GM23338 (cell line): ENCODE data around the gene MRPS7.
A peak's percentile ranks its signal among the peaks of the same experiment; 100 is the strongest.

Experiments
- CREB1 ChIP-seq: fragments of 250-450 bp; sonication (Bioruptor Pico); IDR thresholded peaks from 2 replicates; pipeline ENCODE4 v1.5.0; 2020; ENCODE audit warnings: low read depth, mild to moderate bottlenecking, moderate library complexity
- EZH2 ChIP-seq: fragments of 200-600 bp; sonication (generic); IDR thresholded peaks from one replicate; pipeline ENCODE4 v1.8.0; 2017; ENCODE audit warnings: antibody characterized with exemption, mild to moderate bottlenecking, low read depth; ENCODE audit not compliant: unreplicated experiment
- EZH2phosphoT487 ChIP-seq: fragments of 200-600 bp; sonication (generic); IDR thresholded peaks from one replicate; pipeline ENCODE4 v1.8.1; 2018; ENCODE audit warnings: antibody characterized with exemption; ENCODE audit not compliant: unreplicated experiment
- JUNB ChIP-seq: IDR thresholded peaks from one replicate; pipeline ENCODE4 v1.6.1; 2016; ENCODE audit warnings: antibody characterized with exemption; ENCODE audit not compliant: unreplicated experiment
- NANOG ChIP-seq: IDR thresholded peaks from 2 replicates; pipeline ENCODE4 v1.6.1; 2016; ENCODE audit warnings: antibody characterized with exemption, borderline replicate concordance
- POLR2AphosphoS5 ChIP-seq: IDR thresholded peaks from 2 replicates; pipeline ENCODE4 v1.6.1; 2016; ENCODE audit warnings: antibody characterized with exemption, low read depth
- STAT1 ChIP-seq: IDR thresholded peaks from one replicate; pipeline ENCODE4 v1.6.1; 2016; ENCODE audit warnings: antibody characterized with exemption; ENCODE audit not compliant: unreplicated experiment
- ZNF114 ChIP-seq: fragments of 250-450 bp; sonication (Bioruptor Pico); IDR thresholded peaks from 2 replicates; pipeline ENCODE4 v1.5.0; 2020; ENCODE audit warnings: mild to moderate bottlenecking, moderate library complexity
- ZNF331 ChIP-seq: fragments of 250-450 bp; sonication (Bioruptor Pico); IDR thresholded peaks from 2 replicates; pipeline ENCODE4 v1.5.0; 2020; ENCODE audit warnings: low read depth, mild to moderate bottlenecking, moderate library complexity
- TF ChIP-seq, protein P1 (sequence below), 2 experiments: fragments of 200-600 bp in 1 of 2; sonication (generic) in 1 of 2; conservative IDR thresholded peaks; 2 replicates each; pipeline versions ENCODE4 v1.5.1 to v1.6.1; 2016 to 2017; ENCODE audit warnings: antibody characterized with exemption in 2 of 2, low read depth in 2 of 2, mild to moderate bottlenecking in 2 of 2, moderate library complexity in 1 of 2
- TF ChIP-seq, protein P2 (sequence below): IDR thresholded peaks from one replicate; pipeline ENCODE4 v1.6.1; 2018; ENCODE audit warnings: antibody characterized with exemption; ENCODE audit not compliant: unreplicated experiment
- TF ChIP-seq, protein P3 (sequence below): IDR thresholded peaks from 2 replicates; pipeline ENCODE4 v1.6.1; 2016; ENCODE audit warnings: antibody characterized with exemption
- TF ChIP-seq, protein P4 (sequence below): fragments of 250-450 bp; sonication (Bioruptor Pico); IDR thresholded peaks from 2 replicates; pipeline ENCODE4 v1.5.0; 2020; ENCODE audit warnings: mild to moderate bottlenecking, moderate library complexity

DNA sequence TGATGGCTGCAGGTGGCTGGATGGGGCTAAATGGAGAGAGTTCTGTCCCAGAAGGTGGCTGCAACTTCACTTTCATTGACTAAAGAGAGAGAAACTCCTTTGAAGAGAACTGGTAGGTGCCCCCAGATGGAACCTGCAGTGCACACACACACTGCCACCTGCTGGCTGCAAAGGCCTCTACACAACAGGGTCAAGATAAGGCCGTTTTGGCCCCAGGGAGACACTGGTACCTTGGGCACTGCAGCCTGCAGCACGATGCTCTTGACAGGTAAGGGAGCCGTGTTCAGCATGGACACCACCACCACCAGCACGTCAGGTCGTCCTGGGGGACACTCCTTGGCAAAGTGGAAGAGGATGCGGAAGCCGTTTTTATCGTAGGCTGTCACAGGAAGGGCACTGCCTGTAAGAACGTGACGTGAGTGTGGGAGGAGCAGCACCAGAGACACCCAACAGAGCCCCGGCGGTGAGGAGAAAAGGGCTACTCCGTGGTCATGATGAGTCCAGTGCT is 22.9 kb upstream of the MRPS7 start:
- TF ChIP-seq, protein P1, sequence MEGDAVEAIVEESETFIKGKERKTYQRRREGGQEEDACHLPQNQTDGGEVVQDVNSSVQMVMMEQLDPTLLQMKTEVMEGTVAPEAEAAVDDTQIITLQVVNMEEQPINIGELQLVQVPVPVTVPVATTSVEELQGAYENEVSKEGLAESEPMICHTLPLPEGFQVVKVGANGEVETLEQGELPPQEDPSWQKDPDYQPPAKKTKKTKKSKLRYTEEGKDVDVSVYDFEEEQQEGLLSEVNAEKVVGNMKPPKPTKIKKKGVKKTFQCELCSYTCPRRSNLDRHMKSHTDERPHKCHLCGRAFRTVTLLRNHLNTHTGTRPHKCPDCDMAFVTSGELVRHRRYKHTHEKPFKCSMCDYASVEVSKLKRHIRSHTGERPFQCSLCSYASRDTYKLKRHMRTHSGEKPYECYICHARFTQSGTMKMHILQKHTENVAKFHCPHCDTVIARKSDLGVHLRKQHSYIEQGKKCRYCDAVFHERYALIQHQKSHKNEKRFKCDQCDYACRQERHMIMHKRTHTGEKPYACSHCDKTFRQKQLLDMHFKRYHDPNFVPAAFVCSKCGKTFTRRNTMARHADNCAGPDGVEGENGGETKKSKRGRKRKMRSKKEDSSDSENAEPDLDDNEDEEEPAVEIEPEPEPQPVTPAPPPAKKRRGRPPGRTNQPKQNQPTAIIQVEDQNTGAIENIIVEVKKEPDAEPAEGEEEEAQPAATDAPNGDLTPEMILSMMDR (conservative IDR thresholded peaks at IDR 0.05; ENCODE audit: low read depth in 2 of 2), result peak; percentile 81 to 94
- no peak for TF ChIP-seq EZH2
- TF ChIP-seq POLR2AphosphoS5, result peak; percentile 35; the same call in 1 of the 2 replicates
- TF ChIP-seq, protein P2, sequence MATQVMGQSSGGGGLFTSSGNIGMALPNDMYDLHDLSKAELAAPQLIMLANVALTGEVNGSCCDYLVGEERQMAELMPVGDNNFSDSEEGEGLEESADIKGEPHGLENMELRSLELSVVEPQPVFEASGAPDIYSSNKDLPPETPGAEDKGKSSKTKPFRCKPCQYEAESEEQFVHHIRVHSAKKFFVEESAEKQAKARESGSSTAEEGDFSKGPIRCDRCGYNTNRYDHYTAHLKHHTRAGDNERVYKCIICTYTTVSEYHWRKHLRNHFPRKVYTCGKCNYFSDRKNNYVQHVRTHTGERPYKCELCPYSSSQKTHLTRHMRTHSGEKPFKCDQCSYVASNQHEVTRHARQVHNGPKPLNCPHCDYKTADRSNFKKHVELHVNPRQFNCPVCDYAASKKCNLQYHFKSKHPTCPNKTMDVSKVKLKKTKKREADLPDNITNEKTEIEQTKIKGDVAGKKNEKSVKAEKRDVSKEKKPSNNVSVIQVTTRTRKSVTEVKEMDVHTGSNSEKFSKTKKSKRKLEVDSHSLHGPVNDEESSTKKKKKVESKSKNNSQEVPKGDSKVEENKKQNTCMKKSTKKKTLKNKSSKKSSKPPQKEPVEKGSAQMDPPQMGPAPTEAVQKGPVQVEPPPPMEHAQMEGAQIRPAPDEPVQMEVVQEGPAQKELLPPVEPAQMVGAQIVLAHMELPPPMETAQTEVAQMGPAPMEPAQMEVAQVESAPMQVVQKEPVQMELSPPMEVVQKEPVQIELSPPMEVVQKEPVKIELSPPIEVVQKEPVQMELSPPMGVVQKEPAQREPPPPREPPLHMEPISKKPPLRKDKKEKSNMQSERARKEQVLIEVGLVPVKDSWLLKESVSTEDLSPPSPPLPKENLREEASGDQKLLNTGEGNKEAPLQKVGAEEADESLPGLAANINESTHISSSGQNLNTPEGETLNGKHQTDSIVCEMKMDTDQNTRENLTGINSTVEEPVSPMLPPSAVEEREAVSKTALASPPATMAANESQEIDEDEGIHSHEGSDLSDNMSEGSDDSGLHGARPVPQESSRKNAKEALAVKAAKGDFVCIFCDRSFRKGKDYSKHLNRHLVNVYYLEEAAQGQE, result no peak
- TF ChIP-seq CREB1 (CRISPR knock-in tag), result no peak
- TF ChIP-seq, protein P3, sequence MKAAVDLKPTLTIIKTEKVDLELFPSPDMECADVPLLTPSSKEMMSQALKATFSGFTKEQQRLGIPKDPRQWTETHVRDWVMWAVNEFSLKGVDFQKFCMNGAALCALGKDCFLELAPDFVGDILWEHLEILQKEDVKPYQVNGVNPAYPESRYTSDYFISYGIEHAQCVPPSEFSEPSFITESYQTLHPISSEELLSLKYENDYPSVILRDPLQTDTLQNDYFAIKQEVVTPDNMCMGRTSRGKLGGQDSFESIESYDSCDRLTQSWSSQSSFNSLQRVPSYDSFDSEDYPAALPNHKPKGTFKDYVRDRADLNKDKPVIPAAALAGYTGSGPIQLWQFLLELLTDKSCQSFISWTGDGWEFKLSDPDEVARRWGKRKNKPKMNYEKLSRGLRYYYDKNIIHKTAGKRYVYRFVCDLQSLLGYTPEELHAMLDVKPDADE, result no peak
- no peak for TF ChIP-seq ZNF114 (CRISPR knock-in tag)
- no peak for TF ChIP-seq EZH2phosphoT487
- no peak for TF ChIP-seq JUNB
- TF ChIP-seq STAT1, result no peak
- TF ChIP-seq ZNF331, result no peak
- no peak for TF ChIP-seq NANOG
- TF ChIP-seq, protein P4, sequence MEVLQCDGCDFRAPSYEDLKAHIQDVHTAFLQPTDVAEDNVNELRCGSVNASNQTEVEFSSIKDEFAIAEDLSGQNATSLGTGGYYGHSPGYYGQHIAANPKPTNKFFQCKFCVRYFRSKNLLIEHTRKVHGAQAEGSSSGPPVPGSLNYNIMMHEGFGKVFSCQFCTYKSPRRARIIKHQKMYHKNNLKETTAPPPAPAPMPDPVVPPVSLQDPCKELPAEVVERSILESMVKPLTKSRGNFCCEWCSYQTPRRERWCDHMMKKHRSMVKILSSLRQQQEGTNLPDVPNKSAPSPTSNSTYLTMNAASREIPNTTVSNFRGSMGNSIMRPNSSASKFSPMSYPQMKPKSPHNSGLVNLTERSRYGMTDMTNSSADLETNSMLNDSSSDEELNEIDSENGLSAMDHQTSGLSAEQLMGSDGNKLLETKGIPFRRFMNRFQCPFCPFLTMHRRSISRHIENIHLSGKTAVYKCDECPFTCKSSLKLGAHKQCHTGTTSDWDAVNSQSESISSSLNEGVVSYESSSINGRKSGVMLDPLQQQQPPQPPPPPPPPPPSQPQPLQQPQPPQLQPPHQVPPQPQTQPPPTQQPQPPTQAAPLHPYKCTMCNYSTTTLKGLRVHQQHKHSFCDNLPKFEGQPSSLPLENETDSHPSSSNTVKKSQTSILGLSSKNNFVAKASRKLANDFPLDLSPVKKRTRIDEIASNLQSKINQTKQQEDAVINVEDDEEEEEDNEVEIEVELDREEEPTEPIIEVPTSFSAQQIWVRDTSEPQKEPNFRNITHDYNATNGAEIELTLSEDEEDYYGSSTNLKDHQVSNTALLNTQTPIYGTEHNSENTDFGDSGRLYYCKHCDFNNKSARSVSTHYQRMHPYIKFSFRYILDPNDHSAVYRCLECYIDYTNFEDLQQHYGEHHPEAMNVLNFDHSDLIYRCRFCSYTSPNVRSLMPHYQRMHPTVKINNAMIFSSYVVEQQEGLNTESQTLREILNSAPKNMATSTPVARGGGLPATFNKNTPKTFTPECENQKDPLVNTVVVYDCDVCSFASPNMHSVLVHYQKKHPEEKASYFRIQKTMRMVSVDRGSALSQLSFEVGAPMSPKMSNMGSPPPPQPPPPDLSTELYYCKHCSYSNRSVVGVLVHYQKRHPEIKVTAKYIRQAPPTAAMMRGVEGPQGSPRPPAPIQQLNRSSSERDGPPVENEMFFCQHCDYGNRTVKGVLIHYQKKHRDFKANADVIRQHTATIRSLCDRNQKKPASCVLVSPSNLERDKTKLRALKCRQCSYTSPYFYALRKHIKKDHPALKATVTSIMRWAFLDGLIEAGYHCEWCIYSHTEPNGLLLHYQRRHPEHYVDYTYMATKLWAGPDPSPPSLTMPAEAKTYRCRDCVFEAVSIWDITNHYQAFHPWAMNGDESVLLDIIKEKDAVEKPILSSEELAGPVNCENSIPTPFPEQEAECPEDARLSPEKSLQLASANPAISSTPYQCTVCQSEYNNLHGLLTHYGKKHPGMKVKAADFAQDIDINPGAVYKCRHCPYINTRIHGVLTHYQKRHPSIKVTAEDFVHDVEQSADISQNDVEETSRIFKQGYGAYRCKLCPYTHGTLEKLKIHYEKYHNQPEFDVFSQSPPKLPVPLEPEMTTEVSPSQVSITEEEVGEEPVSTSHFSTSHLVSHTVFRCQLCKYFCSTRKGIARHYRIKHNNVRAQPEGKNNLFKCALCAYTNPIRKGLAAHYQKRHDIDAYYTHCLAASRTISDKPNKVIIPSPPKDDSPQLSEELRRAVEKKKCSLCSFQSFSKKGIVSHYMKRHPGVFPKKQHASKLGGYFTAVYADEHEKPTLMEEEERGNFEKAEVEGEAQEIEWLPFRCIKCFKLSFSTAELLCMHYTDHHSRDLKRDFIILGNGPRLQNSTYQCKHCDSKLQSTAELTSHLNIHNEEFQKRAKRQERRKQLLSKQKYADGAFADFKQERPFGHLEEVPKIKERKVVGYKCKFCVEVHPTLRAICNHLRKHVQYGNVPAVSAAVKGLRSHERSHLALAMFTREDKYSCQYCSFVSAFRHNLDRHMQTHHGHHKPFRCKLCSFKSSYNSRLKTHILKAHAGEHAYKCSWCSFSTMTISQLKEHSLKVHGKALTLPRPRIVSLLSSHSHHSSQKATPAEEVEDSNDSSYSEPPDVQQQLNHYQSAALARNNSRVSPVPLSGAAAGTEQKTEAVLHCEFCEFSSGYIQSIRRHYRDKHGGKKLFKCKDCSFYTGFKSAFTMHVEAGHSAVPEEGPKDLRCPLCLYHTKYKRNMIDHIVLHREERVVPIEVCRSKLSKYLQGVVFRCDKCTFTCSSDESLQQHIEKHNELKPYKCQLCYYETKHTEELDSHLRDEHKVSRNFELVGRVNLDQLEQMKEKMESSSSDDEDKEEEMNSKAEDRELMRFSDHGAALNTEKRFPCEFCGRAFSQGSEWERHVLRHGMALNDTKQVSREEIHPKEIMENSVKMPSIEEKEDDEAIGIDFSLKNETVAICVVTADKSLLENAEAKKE (CRISPR knock-in tag), result no peak
